HepG2 (cell line): ENCODE results near the gene OGG1. TPM values are rescaled to one million over a fixed set of nuclear protein-coding genes. Genes with fewer than 3 reads are reported as not detected.

ENCODE experiments used
- CBFB ChIP-seq: sonication (generic); formaldehyde crosslinking; IDR thresholded peaks from 2 replicates; pipeline ENCODE4 v1.4.0; 2020; ENCODE audit warnings: missing genetic modification reagents
- GABPA ChIP-seq, 2 experiments: IDR thresholded peaks; 2 replicates each; pipeline ENCODE4 v1.6.1; 2011 to 2016; ENCODE audit warnings: low read depth in 2 of 2, low read length in 1 of 2, missing biosample characterization in 1 of 2, missing genetic modification characterization in 1 of 2
- HMG20A ChIP-seq: IDR thresholded peaks from 2 replicates; pipeline ENCODE4 v1.6.1; 2016; ENCODE audit warnings: borderline replicate concordance
- ISL2 ChIP-seq: sonication (generic); formaldehyde crosslinking; IDR thresholded peaks from 2 replicates; pipeline ENCODE4 v1.5.0; 2020; ENCODE audit warnings: missing genetic modification reagents
- MAF1 ChIP-seq: sonication (generic); formaldehyde crosslinking; IDR thresholded peaks from 2 replicates; pipeline ENCODE4 v1.5.0; 2020; ENCODE audit warnings: missing genetic modification reagents, borderline replicate concordance
- RFXAP ChIP-seq: sonication (generic); formaldehyde crosslinking; IDR thresholded peaks from 2 replicates; pipeline ENCODE4 v1.4.0; 2020; ENCODE audit warnings: missing genetic modification reagents, borderline replicate concordance
- ZIK1 ChIP-seq: sonication (generic); formaldehyde crosslinking; IDR thresholded peaks from 2 replicates; pipeline ENCODE4 v1.5.0; 2020; ENCODE audit warnings: mild to moderate bottlenecking, low read depth, missing genetic modification reagents, borderline replicate concordance
- ZNF225 ChIP-seq: sonication (generic); formaldehyde crosslinking; IDR thresholded peaks from 2 replicates; pipeline ENCODE4 v1.4.0; 2020; ENCODE audit warnings: mild to moderate bottlenecking, missing genetic modification reagents
- ZNF317 ChIP-seq: sonication (generic); formaldehyde crosslinking; IDR thresholded peaks from 2 replicates; pipeline ENCODE4 v1.5.0; 2020; ENCODE audit warnings: mild to moderate bottlenecking, missing genetic modification reagents
- ZNF605 ChIP-seq: sonication (generic); formaldehyde crosslinking; IDR thresholded peaks from 2 replicates; pipeline ENCODE4 v1.8.0; 2022; ENCODE audit warnings: mild to moderate bottlenecking, missing genetic modification reagents
- ZNF883 ChIP-seq: sonication (generic); formaldehyde crosslinking; IDR thresholded peaks from 2 replicates; pipeline ENCODE4 v1.5.1; 2020; ENCODE audit warnings: mild to moderate bottlenecking, missing genetic modification reagents; ENCODE audit errors: not compliant biosample characterization
- polyA plus RNA-seq, 8 experiments: library from polyadenylated mRNA; depleted of rRNA in 3 of 8; stranded (reverse) in 7 of 8; unstranded in 1 of 8; fragments of >200 nt; fragmentation: Illumina TruSeq in 4 of 8; extraction: Trizol in 4 of 8; gene quantifications; 2 replicates each; pipeline versions ENCODE4 v1.2.1 to v1.2.3, GENCODE V29; 2011 to 2016; ENCODE audit warnings: low read depth in 4 of 8, missing spikeins in 1 of 8, mixed read lengths in 1 of 8; ENCODE audit not compliant: insufficient read depth in 1 of 8
- total RNA-seq, 5 experiments: library from RNA; depleted of rRNA; stranded (reverse); fragments of >200 nt; fragmentation: Illumina TruSeq; extraction: Trizol; gene quantifications; 2 replicates each; pipeline ENCODE4 v1.2.3, GENCODE V29; 2016; ENCODE audit warnings: low read depth in 1 of 5
- TF ChIP-seq, protein P1 (sequence below): sonication (generic); formaldehyde crosslinking; IDR thresholded peaks from 2 replicates; pipeline ENCODE4 v1.8.1; 2023; ENCODE audit warnings: mild to moderate bottlenecking, inconsistent platforms, moderate library complexity, missing genetic modification reagents, borderline replicate concordance
- TF ChIP-seq, protein P2 (sequence below): sonication (generic); formaldehyde crosslinking; IDR thresholded peaks from 2 replicates; pipeline ENCODE4 v1.5.0; 2020; ENCODE audit warnings: mild to moderate bottlenecking, missing genetic modification reagents, moderate library complexity
- TF ChIP-seq, protein P3 (sequence below): sonication (generic); formaldehyde crosslinking; IDR thresholded peaks from 2 replicates; pipeline ENCODE4; 2020; ENCODE audit warnings: missing genetic modification reagents, mild to moderate bottlenecking, borderline replicate concordance

The OGG1 gene
- total and polyA plus RNA-seq, 2 of the 13 experiments (the other 11 are each of a cell fraction or from before 2014, with no cell fraction given), result 28.7 to 33.2 TPM

DNA sequence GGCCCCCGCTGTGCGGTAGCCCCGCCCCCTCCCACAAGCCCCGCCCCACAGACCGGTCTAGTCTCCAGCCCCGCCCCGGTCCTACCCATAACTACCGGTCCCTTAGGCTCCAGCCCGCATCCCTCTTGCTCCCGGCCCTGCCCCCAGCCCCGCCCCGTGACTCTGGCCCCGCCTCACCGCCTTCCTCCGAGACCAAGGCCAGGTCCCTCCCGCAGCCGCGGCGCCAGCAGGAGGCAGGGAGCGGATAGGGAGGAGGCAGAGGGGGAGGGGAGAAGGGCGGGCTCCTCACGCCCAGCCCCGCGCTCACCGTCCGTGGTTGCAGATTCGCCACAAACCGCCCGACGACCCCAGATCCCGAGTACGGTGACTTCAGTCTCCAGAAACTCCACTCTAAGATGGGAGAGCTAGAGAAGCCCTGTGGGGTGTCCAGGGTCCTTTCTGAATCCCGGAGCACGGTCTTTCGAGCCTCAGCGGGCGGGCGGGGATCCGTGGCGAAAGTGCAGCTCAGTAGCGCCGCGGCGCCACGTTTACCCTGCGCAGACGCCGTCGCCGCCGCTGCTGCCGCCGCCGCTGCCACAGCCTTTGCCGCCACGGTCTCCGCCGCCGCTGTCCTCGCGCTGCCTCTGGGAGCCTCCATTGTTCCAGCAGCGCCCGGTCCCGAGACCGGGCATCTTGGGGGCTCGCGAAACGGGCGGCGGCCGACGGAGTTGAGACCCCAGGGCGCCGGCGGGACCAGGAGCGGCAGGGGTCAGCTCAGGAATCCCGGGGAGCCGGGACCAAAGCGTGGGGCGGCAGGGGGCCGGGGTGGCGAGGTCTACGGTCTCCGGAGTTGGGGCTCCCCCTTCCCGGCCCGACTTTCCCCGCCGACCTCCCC, 18.3 kb upstream of the OGG1 start, which contains the start of gene BRPF1 (continued):
- TF ChIP-seq CBFB (peak; percentile 76; the same call in 1 of the 2 replicates), GABPA (IDR thresholded peaks at IDR 0.05; ENCODE audit: low read depth, low read length) (no peak), GABPA (CRISPR knock-in tag; IDR thresholded peaks at IDR 0.05; ENCODE audit: low read depth) (peak; percentile 66), ZNF225 (0 out of 2 replicates have a peak, but pooled peaks have one; percentile 30), HMG20A (CRISPR knock-in tag) (no peak), ZNF883 (peak; percentile 43), MAF1 (CRISPR knock-in tag) (no peak; the same call in 1 of the 2 replicates), ZNF605 (CRISPR knock-in tag) (peak; percentile 86), ISL2 (CRISPR knock-in tag) (peak; percentile 71; the same call in 1 of the 2 replicates), RFXAP (CRISPR knock-in tag) (peak; percentile 65; the same call in 1 of the 2 replicates), ZIK1 (CRISPR knock-in tag) (peak; percentile 61; the same call in 1 of the 2 replicates), ZNF317 (CRISPR knock-in tag) (0 out of 2 replicates have a peak, but pooled peaks have one; percentile 53)
- TF ChIP-seq, protein P1, sequence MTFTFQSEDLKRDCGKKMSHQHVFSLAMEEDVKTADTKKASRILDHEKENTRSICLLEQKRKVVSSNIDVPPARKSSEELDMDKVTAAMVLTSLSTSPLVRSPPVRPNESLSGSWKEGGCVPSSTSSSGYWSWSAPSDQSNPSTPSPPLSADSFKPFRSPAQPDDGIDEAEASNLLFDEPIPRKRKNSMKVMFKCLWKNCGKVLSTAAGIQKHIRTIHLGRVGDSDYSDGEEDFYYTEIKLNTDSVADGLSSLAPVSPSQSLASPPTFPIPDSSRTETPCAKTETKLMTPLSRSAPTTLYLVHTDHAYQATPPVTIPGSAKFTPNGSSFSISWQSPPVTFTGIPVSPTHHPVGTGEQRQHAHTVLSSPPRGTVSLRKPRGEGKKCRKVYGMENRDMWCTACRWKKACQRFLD (CRISPR knock-in tag), result peak; percentile 78; the same call in 1 of the 2 replicates
- TF ChIP-seq, protein P2, sequence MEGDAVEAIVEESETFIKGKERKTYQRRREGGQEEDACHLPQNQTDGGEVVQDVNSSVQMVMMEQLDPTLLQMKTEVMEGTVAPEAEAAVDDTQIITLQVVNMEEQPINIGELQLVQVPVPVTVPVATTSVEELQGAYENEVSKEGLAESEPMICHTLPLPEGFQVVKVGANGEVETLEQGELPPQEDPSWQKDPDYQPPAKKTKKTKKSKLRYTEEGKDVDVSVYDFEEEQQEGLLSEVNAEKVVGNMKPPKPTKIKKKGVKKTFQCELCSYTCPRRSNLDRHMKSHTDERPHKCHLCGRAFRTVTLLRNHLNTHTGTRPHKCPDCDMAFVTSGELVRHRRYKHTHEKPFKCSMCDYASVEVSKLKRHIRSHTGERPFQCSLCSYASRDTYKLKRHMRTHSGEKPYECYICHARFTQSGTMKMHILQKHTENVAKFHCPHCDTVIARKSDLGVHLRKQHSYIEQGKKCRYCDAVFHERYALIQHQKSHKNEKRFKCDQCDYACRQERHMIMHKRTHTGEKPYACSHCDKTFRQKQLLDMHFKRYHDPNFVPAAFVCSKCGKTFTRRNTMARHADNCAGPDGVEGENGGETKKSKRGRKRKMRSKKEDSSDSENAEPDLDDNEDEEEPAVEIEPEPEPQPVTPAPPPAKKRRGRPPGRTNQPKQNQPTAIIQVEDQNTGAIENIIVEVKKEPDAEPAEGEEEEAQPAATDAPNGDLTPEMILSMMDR (CRISPR knock-in tag), result peak; percentile 43
- TF ChIP-seq, protein P3, sequence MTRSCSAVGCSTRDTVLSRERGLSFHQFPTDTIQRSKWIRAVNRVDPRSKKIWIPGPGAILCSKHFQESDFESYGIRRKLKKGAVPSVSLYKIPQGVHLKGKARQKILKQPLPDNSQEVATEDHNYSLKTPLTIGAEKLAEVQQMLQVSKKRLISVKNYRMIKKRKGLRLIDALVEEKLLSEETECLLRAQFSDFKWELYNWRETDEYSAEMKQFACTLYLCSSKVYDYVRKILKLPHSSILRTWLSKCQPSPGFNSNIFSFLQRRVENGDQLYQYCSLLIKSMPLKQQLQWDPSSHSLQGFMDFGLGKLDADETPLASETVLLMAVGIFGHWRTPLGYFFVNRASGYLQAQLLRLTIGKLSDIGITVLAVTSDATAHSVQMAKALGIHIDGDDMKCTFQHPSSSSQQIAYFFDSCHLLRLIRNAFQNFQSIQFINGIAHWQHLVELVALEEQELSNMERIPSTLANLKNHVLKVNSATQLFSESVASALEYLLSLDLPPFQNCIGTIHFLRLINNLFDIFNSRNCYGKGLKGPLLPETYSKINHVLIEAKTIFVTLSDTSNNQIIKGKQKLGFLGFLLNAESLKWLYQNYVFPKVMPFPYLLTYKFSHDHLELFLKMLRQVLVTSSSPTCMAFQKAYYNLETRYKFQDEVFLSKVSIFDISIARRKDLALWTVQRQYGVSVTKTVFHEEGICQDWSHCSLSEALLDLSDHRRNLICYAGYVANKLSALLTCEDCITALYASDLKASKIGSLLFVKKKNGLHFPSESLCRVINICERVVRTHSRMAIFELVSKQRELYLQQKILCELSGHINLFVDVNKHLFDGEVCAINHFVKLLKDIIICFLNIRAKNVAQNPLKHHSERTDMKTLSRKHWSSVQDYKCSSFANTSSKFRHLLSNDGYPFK (CRISPR knock-in tag), result peak; percentile 75; the same call in 1 of the 2 replicates
